ENCODE data around the gene ANGPTL7.
"Not testable (repeated sequence)": the region's sequence is repeated elsewhere in the genome, so short reads cannot be mapped to it uniquely, and the experiment has no call there.

The ANGPTL7 gene

GRCh38 chr1:11169202-11169601, 20.0 kb upstream of the ANGPTL7 start:
- DNase-seq (ENCODE audit: low read depth in 2 of 2): no peak

DNA sequence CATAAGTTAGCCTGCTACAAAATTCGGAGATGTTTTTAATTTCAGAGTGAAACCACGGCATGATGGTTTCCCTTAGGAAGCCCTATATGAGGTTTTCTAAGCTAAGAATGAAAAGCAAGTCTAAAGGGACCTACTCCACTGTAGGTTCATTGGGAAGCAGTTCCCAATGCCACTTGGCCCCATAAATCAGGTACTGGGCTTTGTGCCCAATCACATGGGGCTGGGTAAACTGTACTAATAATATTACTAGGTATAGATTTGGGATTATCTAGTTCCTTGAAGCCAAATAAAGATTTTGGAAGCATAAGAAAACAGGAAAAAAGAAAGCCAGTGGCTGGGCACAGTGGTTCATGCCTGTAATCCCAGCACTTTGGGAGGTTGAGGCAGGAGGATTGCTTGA, 19.1 kb upstream of the ANGPTL7 start:
- no peak for DNase-seq (ENCODE audit: low read depth in 2 of 2)

DNA sequence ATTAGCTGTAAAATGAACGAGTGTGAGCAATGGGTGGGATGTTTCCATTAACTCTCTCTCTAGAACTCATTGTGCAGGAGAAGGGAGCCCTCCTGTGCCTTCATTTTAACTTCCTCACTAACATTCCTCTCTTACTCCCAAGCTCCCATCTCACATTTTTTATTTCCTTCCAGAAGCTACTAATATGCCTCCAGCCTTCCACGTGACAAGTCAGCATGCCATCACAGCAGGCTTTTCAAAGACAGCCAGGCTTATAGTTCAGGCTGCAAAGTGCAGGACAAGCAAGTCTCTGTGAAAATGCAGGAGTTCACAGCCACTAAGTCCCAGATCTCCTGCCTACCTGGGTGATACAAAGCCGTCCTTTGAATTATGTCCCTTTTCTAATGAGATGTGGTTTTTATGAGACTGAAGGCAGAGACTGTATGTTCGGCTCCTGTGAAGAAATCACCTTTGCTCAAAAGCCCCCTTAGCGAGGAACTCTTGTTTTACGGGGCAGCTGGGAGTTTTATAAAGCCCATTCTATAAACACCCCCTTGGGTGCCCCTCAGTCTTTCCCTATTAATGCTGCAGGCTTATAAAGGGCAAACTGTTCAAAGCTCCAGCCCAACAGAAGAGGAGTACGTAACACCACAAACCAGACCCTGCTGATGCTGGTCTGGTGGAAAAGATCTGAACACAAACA, 14.8 kb upstream of the ANGPTL7 start:
- no peak for DNase-seq (ENCODE audit: low read depth in 2 of 2)

DNA sequence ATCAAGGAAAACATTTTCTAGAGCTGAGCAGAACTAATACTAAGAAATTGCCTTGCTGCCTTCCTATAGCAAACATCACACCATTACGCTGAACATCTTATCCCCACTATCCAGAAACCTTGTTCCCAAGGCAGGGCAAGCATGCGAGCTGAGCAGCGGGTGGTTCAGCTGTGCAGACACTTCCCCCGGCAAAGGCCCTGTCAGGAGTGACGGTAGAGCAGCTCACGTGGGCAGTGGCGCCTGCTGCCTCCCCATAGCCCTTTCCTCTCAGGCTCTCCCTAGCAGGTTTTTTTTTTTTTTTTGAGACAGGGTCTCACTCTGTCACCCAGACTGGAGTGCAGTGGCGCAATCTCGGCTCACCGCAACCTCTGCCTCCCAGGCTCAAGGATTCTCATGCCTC, 13.7 kb upstream of the ANGPTL7 start:
- no peak for DNase-seq (ENCODE audit: low read depth in 2 of 2)

DNA sequence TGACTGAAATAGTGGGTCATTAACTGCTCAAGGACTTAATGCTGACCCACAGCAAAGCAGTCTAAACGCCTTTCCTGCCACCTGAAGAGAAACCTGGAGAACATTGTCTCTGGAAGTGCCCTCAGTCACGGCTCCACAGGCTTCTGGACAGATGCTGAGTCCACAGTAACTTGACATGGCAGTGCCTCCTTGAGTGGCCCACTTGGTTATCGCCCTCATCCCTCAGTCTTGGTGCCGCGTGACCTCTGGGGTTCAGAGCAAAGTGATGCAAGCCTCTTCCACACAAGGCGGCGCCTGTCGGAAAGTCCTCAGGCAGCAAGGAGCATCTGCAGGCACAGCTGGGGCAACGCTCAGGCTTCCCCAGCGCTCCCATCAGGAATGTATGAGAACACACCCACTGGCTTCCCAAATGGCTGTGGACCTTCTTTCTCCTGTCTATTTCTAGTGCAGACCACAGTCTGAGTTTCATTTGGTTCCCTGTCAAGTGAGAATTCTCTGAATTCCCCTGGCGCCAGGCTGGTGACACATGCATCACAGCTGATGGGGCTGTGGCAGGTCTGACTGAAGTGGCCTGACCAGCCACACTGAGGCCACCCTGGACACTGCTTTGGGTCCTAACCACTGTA, 13.0 kb upstream of the ANGPTL7 start:
- DNase-seq (ENCODE audit: low read depth in 2 of 2): no peak

DNA sequence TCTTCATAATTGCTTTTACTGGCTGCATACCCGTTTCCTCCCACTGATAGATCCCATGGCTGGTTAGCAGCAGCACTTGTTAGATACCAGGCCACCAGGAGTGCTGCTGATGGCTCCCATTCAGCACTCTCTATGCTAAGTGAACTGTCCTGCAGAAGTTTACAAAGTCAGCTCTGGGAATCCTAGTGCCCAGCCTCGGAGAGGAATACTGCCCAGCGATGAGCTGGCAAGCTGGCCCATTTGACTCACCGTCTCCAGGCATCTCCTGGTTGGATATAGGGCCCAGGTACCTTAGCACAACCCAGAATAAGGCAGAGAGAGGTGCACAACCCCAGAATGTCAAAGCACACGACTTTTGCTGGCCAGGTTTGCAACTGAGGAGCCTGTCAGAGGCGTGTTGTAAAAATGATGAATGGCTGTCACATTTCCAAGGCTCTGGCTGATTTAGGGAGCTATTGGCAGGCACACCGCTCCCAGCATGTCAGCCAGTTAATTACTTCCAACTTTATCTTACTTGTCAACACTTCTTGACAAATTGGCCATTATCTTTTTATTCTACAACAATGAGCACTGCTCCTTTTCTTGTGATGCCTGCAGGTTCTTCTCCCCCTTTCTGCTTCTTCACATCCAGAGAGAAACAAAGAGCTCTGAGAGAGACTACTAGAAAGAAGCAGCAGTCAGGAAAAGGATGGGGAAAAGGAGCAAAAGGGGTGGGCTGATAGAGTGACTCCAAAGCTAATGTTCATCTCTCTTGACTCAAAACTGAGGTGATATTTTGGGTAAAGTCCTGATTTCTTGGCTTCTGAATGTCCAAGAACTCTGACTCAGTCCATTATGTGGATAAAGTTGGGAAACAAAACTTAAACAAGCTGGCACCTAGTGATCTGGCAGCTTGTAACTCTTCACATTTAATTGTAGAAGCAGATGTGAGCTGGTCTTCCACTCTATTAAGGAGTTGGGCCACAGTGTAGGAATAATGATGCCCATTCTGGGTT, 10.8 kb upstream of the ANGPTL7 start:
- no peak for DNase-seq (ENCODE audit: low read depth in 2 of 2)

- DNase-seq (ENCODE audit: low read depth in 2 of 2): no peak
Observed at GRCh38 chr1:11179125-11179524, 10.0 kb upstream of the ANGPTL7 start.

DNA sequence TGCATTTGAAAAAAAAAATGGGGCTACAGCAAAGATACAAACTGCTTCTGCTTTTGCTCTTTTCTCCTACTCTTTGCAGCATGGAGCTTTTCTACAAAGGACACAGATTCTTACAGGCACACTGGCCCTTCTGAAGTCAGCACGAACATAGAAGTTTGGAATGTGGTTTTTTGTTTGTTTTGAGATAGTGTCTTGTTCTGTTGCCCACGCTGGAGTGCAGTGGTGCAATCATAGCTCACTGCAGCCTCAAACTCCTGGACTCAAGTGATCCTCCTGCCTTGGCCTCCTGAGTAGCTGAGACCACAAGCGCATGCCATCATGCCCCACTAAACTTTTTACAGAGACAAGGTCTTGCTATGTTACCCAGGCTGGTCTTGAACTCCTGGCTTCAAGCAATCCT, 9.4 kb upstream of the ANGPTL7 start:
- not testable (repeated sequence) for DNase-seq (ENCODE audit: low read depth in 2 of 2)

- no peak for DNase-seq (ENCODE audit: low read depth in 2 of 2)
Observed at GRCh38 chr1:11180342-11180744, 8.8 kb upstream of the ANGPTL7 start.

- DNase-seq (ENCODE audit: low read depth in 2 of 2): no peak
Observed at GRCh38 chr1:11182884-11183283, 6.3 kb upstream of the ANGPTL7 start.

GRCh38 chr1:11184973-11185372, 4.2 kb upstream of the ANGPTL7 start:
- DNase-seq (ENCODE audit: low read depth in 2 of 2): no peak

- no peak for DNase-seq (ENCODE audit: low read depth in 2 of 2)
Observed at GRCh38 chr1:11187000-11187399, 2.2 kb upstream of the ANGPTL7 start.

- DNase-seq (ENCODE audit: low read depth in 2 of 2): no peak
Observed at GRCh38 chr1:11187494-11187893, 1.7 kb upstream of the ANGPTL7 start.

DNA sequence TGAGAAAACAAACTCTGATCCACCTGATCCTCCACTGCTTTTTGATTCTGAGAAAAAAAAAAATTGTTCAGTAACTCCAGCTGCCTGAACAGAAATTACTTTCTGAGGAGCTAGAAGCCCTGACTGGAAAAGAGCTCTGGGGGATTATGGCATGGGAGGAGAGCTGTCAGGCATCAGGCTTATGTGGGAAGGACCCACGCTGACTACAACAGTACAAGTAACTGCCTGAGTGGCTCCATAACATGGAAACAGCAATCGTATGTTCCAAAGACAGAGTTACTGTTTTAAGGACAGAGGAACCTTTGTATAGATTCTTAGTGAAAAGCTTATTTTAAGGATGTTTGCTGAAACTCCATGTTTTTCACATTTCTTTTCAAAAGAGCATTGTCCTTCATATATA, 1.2 kb upstream of the ANGPTL7 start:
- DNase-seq (ENCODE audit: low read depth in 2 of 2): no peak

DNA sequence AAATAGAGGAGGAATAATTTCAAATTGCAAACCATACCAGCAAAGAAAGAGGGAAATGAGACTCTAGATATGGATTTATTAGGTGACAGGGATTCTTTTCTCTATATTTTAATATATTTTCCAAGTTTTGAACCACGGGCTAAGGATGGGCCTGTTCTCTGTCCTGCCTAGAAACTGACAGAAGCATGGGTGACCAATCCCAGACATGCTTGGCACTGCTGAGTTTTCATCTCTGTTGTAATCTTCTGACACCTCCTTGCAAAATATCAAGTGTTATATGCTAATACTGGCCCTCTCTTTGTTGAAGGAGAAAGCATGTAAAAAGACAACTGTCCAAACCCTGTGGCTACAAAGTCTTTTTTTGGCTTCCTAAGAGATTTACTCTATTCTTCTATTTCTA, 774 bp upstream of the ANGPTL7 start:
- DNase-seq (ENCODE audit: low read depth in 2 of 2): no peak

DNA sequence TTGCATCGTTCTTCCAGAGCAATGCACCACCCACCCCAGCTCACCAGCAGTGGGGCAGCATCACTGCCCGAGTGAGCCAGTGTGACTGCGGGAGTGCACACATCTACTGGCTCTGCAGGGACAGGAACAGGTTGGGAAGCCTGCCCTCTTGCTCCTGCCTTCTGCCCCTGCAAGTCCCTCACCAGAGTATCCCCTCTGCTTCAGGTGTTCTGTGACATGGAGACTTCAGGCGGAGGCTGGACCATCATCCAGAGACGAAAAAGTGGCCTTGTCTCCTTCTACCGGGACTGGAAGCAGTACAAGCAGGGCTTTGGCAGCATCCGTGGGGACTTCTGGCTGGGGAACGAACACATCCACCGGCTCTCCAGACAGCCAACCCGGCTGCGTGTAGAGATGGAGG, 4.2 kb downstream of the ANGPTL7 start:
- DNase-seq (ENCODE audit: low read depth in 2 of 2): no peak

DNA sequence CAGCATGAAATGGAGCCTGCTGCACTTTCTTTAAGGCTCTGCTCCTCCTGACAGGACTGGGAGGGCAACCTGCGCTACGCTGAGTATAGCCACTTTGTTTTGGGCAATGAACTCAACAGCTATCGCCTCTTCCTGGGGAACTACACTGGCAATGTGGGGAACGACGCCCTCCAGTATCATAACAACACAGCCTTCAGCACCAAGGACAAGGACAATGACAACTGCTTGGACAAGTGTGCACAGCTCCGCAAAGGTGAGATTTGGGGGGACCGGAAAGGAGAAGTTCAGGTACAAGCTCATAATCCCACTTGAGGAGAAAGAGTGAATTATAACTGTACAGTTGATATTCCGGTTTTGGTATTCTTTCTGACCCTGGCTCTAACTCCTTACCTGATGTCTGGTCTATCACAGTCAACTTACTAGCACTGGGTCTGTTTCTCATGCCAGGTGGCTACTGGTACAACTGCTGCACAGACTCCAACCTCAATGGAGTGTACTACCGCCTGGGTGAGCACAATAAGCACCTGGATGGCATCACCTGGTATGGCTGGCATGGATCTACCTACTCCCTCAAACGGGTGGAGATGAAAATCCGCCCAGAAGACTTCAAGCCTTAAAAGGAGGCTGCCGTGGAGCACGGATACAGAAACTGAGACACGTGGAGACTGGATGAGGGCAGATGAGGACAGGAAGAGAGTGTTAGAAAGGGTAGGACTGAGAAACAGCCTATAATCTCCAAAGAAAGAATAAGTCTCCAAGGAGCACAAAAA, 5.4 kb downstream of the ANGPTL7 start:
- no peak for DNase-seq (ENCODE audit: low read depth in 2 of 2)

GRCh38 chr1:11196945-11197344, 7.8 kb downstream of the ANGPTL7 start:
- no peak for DNase-seq (ENCODE audit: low read depth in 2 of 2)

GRCh38 chr1:11197359-11197758, 8.2 kb downstream of the ANGPTL7 start:
- DNase-seq (ENCODE audit: low read depth in 2 of 2): no peak

GRCh38 chr1:11198257-11198656, 9.1 kb downstream of the ANGPTL7 start:
- DNase-seq (ENCODE audit: low read depth in 2 of 2): no peak

DNA sequence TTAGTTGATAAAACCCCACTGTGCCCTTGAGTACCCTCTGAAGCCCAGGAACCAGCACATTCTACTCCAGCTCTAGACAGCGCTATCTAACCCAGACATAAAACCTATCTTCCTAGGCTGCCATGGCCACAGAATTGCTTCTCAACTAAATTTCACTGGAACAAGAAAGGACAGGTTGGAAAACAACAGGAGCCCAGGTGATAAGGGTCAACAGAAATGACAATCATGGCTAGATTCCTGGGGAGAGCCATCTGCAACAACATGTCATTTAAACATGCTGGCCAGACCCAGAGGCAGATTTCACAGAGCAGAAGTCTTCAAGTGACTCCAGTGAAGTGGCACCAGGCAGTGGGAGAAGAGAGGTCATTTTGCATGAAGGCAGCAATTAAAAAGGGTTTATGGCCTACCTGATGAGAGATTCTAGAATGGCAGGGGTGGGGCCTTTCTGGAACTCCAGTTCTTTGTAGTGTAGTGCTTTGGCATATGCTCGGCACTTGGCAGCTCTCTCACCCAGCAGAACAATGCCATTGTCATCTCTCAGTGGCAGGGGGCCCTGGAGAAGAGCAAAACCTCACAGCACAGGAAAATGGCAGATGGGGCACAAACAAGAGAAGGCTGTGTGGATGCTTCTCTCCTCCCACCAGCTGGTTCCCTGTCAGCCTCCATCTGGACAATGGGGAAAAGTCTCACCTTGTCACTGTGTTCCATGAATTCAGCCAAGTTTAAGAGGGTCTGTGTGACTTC, 9.9 kb downstream of the ANGPTL7 start:
- DNase-seq (ENCODE audit: low read depth in 2 of 2): no peak

Data from stimulated activated CD4-positive, alpha-beta T cell treated with anti-CD3 and anti-CD28 coated beads, Interleukin-12 subunit alpha, Interleukin-12 subunit beta, amount 100 ng/mL, for 24 hours (primary cell).